IMR-90 (cell line): ENCODE measurements around the gene SLC25A22. TPM values are rescaled to one million over a fixed set of nuclear protein-coding genes. Genes with fewer than 3 reads are reported as not detected.
A peak's percentile ranks its signal among the peaks of the same experiment; 100 is the strongest.

Source experiments
- ATAC-seq: fragments of 200-7000 bp; cut with Tn5 transposase; 2 replicates; pipeline ENCODE4 v1.9.1; 2020; ENCODE audit warnings: low read depth, mild to moderate bottlenecking, moderate library complexity
- BruUV-seq: library from RNA; stranded (reverse); fragments of 400-500 nt; replicated peaks from 2 replicates; lab custom pipeline; 2021; lab: Mats Ljungman, UMichigan
- CTCF ChIA-PET: fragments of 300-600 bp; formaldehyde crosslinking; extraction: SDS; loops from one replicate; lab custom pipeline; 2021; ENCODE audit warnings: antibody characterized with exemption; lab: Yijun Ruan, JAX
- POLR2A ChIA-PET: fragments of 300-600 bp; sonication (Branson Sonifier 250); formaldehyde crosslinking; loops from one replicate; lab custom pipeline; 2022; ENCODE audit warnings: antibody characterized with exemption; ENCODE audit not compliant: unreplicated experiment; lab: Charles Lee
- DNase-seq: peaks from one replicate; pipeline ENCODE4 v3.0.0; 2013
- H2AFZ ChIP-seq: replicated peaks from 2 replicates; pipeline ENCODE3; 2013; ENCODE audit warnings: low read length, mild to moderate bottlenecking; ENCODE audit not compliant: poor library complexity
- H2AK5ac ChIP-seq: 2 replicates; pipeline ENCODE4 v1.6.1; 2013; ENCODE audit warnings: low read depth, low read length, inconsistent platforms
- H2AK9ac ChIP-seq: replicated peaks from 2 replicates; pipeline ENCODE3; 2013; ENCODE audit warnings: mild to moderate bottlenecking, low read depth, low read length, moderate library complexity; ENCODE audit not compliant: poor library complexity
- H2BK120ac ChIP-seq: 2 replicates; pipeline ENCODE4 v1.6.1; 2013; ENCODE audit warnings: low read depth, low read length, inconsistent platforms
- H2BK15ac ChIP-seq: 3 replicates; pipeline ENCODE4 v1.6.1; 2013; ENCODE audit warnings: low read depth, low read length, inconsistent platforms
- H2BK20ac ChIP-seq: 2 replicates; pipeline ENCODE4 v1.6.1; 2013; ENCODE audit warnings: low read depth, mild to moderate bottlenecking, inconsistent platforms, low read length, moderate library complexity
- H2BK5ac ChIP-seq: 2 replicates; pipeline ENCODE4 v1.6.1; 2013; ENCODE audit warnings: mild to moderate bottlenecking, low read depth, low read length, inconsistent platforms; ENCODE audit not compliant: poor library complexity, severe bottlenecking
- H3K14ac ChIP-seq: replicated peaks from 2 replicates; pipeline ENCODE4 v1.6.1; 2013; ENCODE audit warnings: low read depth, low read length, inconsistent platforms
- H3K18ac ChIP-seq: 2 replicates; pipeline ENCODE4 v1.6.1; 2013; ENCODE audit warnings: low read depth, low read length, control low read depth
- H3K23ac ChIP-seq: 2 replicates; pipeline ENCODE4 v1.6.1; 2013; ENCODE audit warnings: low read depth, low read length, inconsistent platforms
- H3K27ac ChIP-seq: 2 replicates; pipeline ENCODE4 v1.5.1; 2013; ENCODE audit warnings: mild to moderate bottlenecking, control low read depth, low read length; ENCODE audit not compliant: insufficient read depth
- H3K27me3 ChIP-seq: 2 replicates; pipeline ENCODE4 v1.6.1; 2013; ENCODE audit warnings: low read length; ENCODE audit not compliant: control insufficient read depth, insufficient read depth
- H3K36me3 ChIP-seq: 2 replicates; pipeline ENCODE4 v1.6.1; 2013; ENCODE audit warnings: low read length, mixed read lengths; ENCODE audit not compliant: control insufficient read depth, insufficient read depth
- H3K4ac ChIP-seq: 2 replicates; pipeline ENCODE4 v1.6.1; 2013; ENCODE audit warnings: low read depth, low read length, inconsistent platforms
- H3K4me1 ChIP-seq: 2 replicates; pipeline ENCODE4 v1.6.1; 2013; ENCODE audit warnings: low read length, mixed read lengths; ENCODE audit not compliant: control insufficient read depth, insufficient read depth
- H3K4me2 ChIP-seq: 2 replicates; pipeline ENCODE4 v1.6.1; 2013; ENCODE audit warnings: low read depth, mild to moderate bottlenecking, control low read depth, low read length, moderate library complexity
- H3K4me3 ChIP-seq: 2 replicates; pipeline ENCODE4 v1.5.1; 2013; ENCODE audit warnings: low read depth, mild to moderate bottlenecking, control low read depth, low read length, moderate library complexity; ENCODE audit not compliant: insufficient read depth
- H3K56ac ChIP-seq: 2 replicates; pipeline ENCODE4 v1.6.1; 2013; ENCODE audit warnings: low read length, inconsistent platforms; ENCODE audit not compliant: insufficient read depth; ENCODE audit errors: extremely low read depth
- H3K79me1 ChIP-seq, 2 experiments: 2 replicates each; pipeline ENCODE4 v1.6.1; 2013; ENCODE audit warnings: low read length in 2 of 2, inconsistent platforms in 1 of 2, low read depth in 1 of 2
- H3K9ac ChIP-seq: 2 replicates; pipeline ENCODE4 v1.6.1; 2013; ENCODE audit warnings: low read depth, low read length, control low read depth
- H3K9me1 ChIP-seq: 2 replicates; pipeline ENCODE4 v1.6.1; 2013; ENCODE audit warnings: low read length, inconsistent platforms; ENCODE audit not compliant: insufficient read depth
- H3K9me3 ChIP-seq: 2 replicates; pipeline ENCODE4 v1.6.1; 2013; ENCODE audit warnings: low read length; ENCODE audit not compliant: control insufficient read depth, insufficient read depth
- H4K20me1 ChIP-seq: 2 replicates; pipeline ENCODE4 v1.6.1; 2013; ENCODE audit warnings: low read length, inconsistent platforms; ENCODE audit not compliant: insufficient read depth
- H4K5ac ChIP-seq: 2 replicates; pipeline ENCODE4 v1.6.1; 2013; ENCODE audit warnings: mild to moderate bottlenecking, low read depth, low read length, control low read depth
- H4K8ac ChIP-seq, 2 experiments: 2 replicates each; pipeline ENCODE4 v1.6.1; 2013; ENCODE audit warnings: low read depth in 2 of 2, low read length in 2 of 2, control low read depth in 1 of 2, inconsistent platforms in 1 of 2
- H4K91ac ChIP-seq: 2 replicates; pipeline ENCODE4 v1.6.1; 2013; ENCODE audit warnings: low read depth, low read length, inconsistent platforms; ENCODE audit not compliant: insufficient read depth
- BHLHE40 ChIP-seq: fragments of 150-350 bp; IDR thresholded peaks from 2 replicates; pipeline ENCODE4 v1.6.1; 2016; ENCODE audit warnings: mild to moderate bottlenecking, low read depth, low read length
- CHD1 ChIP-seq: IDR thresholded peaks from 2 replicates; pipeline ENCODE4 v1.6.1; 2012; ENCODE audit warnings: low read depth, low read length, improper control_type of control experiment
- ELK1 ChIP-seq: fragments of 150-350 bp; IDR thresholded peaks from 2 replicates; pipeline ENCODE4 v1.6.1; 2016; ENCODE audit warnings: low read depth, mild to moderate bottlenecking, low read length, moderate library complexity, borderline replicate concordance
- FOS ChIP-seq: fragments of 150-350 bp; IDR thresholded peaks from 2 replicates; pipeline ENCODE4 v1.6.1; 2016; ENCODE audit warnings: low read depth, low read length
- MAFK ChIP-seq: IDR thresholded peaks from 2 replicates; pipeline ENCODE4 v1.6.1; 2012; ENCODE audit warnings: low read depth, low read length, improper control_type of control experiment
- MAZ ChIP-seq: IDR thresholded peaks from 2 replicates; pipeline ENCODE4 v1.6.1; 2012; ENCODE audit warnings: low read depth, mild to moderate bottlenecking, low read length, improper control_type of control experiment, moderate library complexity, borderline replicate concordance
- MXI1 ChIP-seq: IDR thresholded peaks from 2 replicates; pipeline ENCODE4 v1.6.1; 2012; ENCODE audit warnings: low read depth, mild to moderate bottlenecking, low read length, moderate library complexity, borderline replicate concordance
- NFE2L2 ChIP-seq: fragments of 150-350 bp; IDR thresholded peaks from 2 replicates; pipeline ENCODE4 v1.6.1; 2016; ENCODE audit warnings: low read depth, mild to moderate bottlenecking, low read length
- POLR2A ChIP-seq: IDR thresholded peaks from 2 replicates; pipeline ENCODE4 v1.6.1; 2012; ENCODE audit warnings: mild to moderate bottlenecking, low read depth, low read length
- RAD21 ChIP-seq: IDR thresholded peaks from 2 replicates; pipeline ENCODE4 v1.6.1; 2012; ENCODE audit warnings: low read length, improper control_type of control experiment
- RCOR1 ChIP-seq: IDR thresholded peaks from 2 replicates; pipeline ENCODE4 v1.6.1; 2012; ENCODE audit warnings: mild to moderate bottlenecking, low read length, improper control_type of control experiment; ENCODE audit not compliant: insufficient replicate concordance
- RFX5 ChIP-seq: IDR thresholded peaks from 2 replicates; pipeline ENCODE4 v1.8.0; 2012; ENCODE audit warnings: low read depth, mild to moderate bottlenecking, low read length, moderate library complexity
- SMC3 ChIP-seq: fragments of 150-350 bp; IDR thresholded peaks from 2 replicates; pipeline ENCODE4 v1.6.1; 2016; ENCODE audit warnings: low read depth, mild to moderate bottlenecking, antibody characterized with exemption, low read length, moderate library complexity
- USF2 ChIP-seq: fragments of 150-350 bp; IDR thresholded peaks from 2 replicates; pipeline ENCODE4 v1.6.1; 2017; ENCODE audit warnings: mild to moderate bottlenecking, antibody characterized with exemption, low read length, low read depth
- WGBS, 2 experiments: methylation state at CpG; one replicate each; pipeline versions ENCODE4 v1.1.5 to v1.1.7; 2013; ENCODE audit warnings: missing lambda C conversion rate in 2 of 2; ENCODE audit not compliant: insufficient read length in 1 of 2; ENCODE audit errors: extremely low coverage in 2 of 2; 5-methylcytosine and 5-hydroxymethylcytosine counted together
- dilution Hi-C: fragments of 300-500 bp; cut with HindIII; formaldehyde crosslinking; loops from one replicate; pipeline ENCODE4 v1.14.3; 2018; ENCODE audit warnings: low sequenced_read_pairs; ENCODE audit not compliant: unreplicated experiment
- in situ Hi-C: fragments of 300-500 bp; cut with MboI; formaldehyde crosslinking; loops from 3 replicates; pipeline ENCODE4 v1.14.3; 2019; ENCODE audit warnings: low sequenced_read_pairs, inconsistent platforms, mixed read lengths
- intact Hi-C: fragments of 100-400 bp; cut with micrococcal nuclease; formaldehyde crosslinking; loops from 2 replicates; pipeline ENCODE4 v1.10.0; 2022
- polyA plus RNA-seq, 3 experiments: library from polyadenylated mRNA; depleted of rRNA; stranded (reverse); fragments of >200 nt; gene quantifications; 2 replicates each; pipeline ENCODE4 v1.2.3, GENCODE V29; 2012; ENCODE audit warnings: low replicate concordance in 1 of 3
- total RNA-seq: library from RNA; depleted of rRNA; stranded (reverse); fragments of >200 nt; gene quantifications from 2 replicates; pipeline ENCODE4 v1.2.3, GENCODE V29; 2012

The SLC25A22 gene
- total and polyA plus RNA-seq, 2 of the 4 experiments (the other 2 are of a cell fraction) = 8.2 to 41.3 TPM

- TF ChIP-seq FOS = no peak
Measured at GRCh38 chr11:794013-794765, 3.9 kb downstream of the SLC25A22 start (continued).

GRCh38 chr11:793556-793955 is 4.5 kb downstream of the SLC25A22 start:
- H2AK9ac ChIP-seq = no peak overlapping the region
- no peak overlapping the region for H3K4ac ChIP-seq
- H3K27me3 ChIP-seq = no peaks in the 10 kb centered on the region
- no TSS peak for BruUV-seq
- H3K4me3 ChIP-seq = no peak overlapping the region
- H3K4me1 ChIP-seq = peaks cover 16% of the 10 kb centered on the region
- dilution Hi-C loops (no loop called here), in situ Hi-C loops (no loop called here), intact Hi-C loops (no loop called here)
- H3K14ac ChIP-seq = no peak overlapping the region
- no peak overlapping the region for H3K4me2 ChIP-seq
- H3K18ac ChIP-seq = no peak overlapping the region
- WGBS, 2 experiments = no CpG with 5 or more reads among the region's 7 CpGs
- no peak overlapping the region for H2AK5ac ChIP-seq
- H3K56ac ChIP-seq = no peak overlapping the region
- H4K8ac ChIP-seq = no peak overlapping the region
- H3K9ac ChIP-seq = no peak overlapping the region
- no peak overlapping the region for H2BK15ac ChIP-seq
- H2BK5ac ChIP-seq = no peak overlapping the region
- no peak overlapping the region for H4K91ac ChIP-seq
- H3K27ac ChIP-seq = no peak overlapping the region
- POLR2A ChIA-PET = no interaction called here
- no peak for DNase-seq
- H3K36me3 ChIP-seq = peaks cover 23% of the 10 kb centered on the region; the same call in 1 of the 2 replicates
- H3K9me3 ChIP-seq = no peaks in the 10 kb centered on the region
- H2BK120ac ChIP-seq = no peak overlapping the region
- no peak overlapping the region for H3K23ac ChIP-seq
- H2BK20ac ChIP-seq = no peak overlapping the region
- peaks cover 18% of the 10 kb centered on the region for H4K20me1 ChIP-seq
- CTCF ChIA-PET = no interaction called here
- H3K9me1 ChIP-seq = peaks cover 6% of the 10 kb centered on the region; the same call in 1 of the 2 replicates
- no peak for ATAC-seq
- peak overlapping the region; percentile 5 for H2AFZ ChIP-seq
- peaks cover 0 to 27% of the 10 kb centered on the region in 2 experiments; a peak in 3 of 4 replicates for H3K79me1 ChIP-seq
- no peak overlapping the region for H4K5ac ChIP-seq
- TF ChIP-seq ELK1 (no peak), POLR2A (no peak), RFX5 (no peak), USF2 (no peak), BHLHE40 (no peak), SMC3 (no peak), MXI1 (no peak), MAFK (no peak), CHD1 (no peak), FOS (no peak), MAZ (no peak), NFE2L2 (no peak), RCOR1 (no peak), RAD21 (no peak)
